SW480 (cell line): ENCODE results near the gene CBR4.
A peak's percentile ranks its signal among the peaks of the same experiment; 100 is the strongest.

Source experiments
- DNase-seq: peaks from one replicate; pipeline ENCODE4 v3.0.0-alpha.2; 2016; ENCODE audit warnings: low spot score

CBR4 gene

GRCh38 chr4:169033660-169034059 lies 23.6 kb upstream of the CBR4 start:
- DNase-seq: no peak

GRCh38 chr4:169032883-169033645 lies 23.0 kb upstream of the CBR4 start:
- no peak for DNase-seq

GRCh38 chr4:169032194-169032593 lies 22.1 kb upstream of the CBR4 start:
- DNase-seq: no peak

- no peak for DNase-seq
Measured at GRCh38 chr4:169031392-169031791, 21.3 kb upstream of the CBR4 start.

GRCh38 chr4:169030562-169030982 lies 20.5 kb upstream of the CBR4 start:
- DNase-seq: no peak

GRCh38 chr4:169029947-169030346 lies 19.9 kb upstream of the CBR4 start:
- no peak for DNase-seq

GRCh38 chr4:169027663-169028062 lies 17.6 kb upstream of the CBR4 start:
- no peak for DNase-seq

GRCh38 chr4:169025184-169025583 lies 15.1 kb upstream of the CBR4 start:
- DNase-seq: no peak

GRCh38 chr4:169024762-169025161 lies 14.7 kb upstream of the CBR4 start:
- peak; percentile 22 for DNase-seq

- no peak for DNase-seq
Measured at GRCh38 chr4:169018406-169018805, 8.4 kb upstream of the CBR4 start.

GRCh38 chr4:169017971-169018370 lies 7.9 kb upstream of the CBR4 start:
- no peak for DNase-seq

- no peak for DNase-seq
Measured at GRCh38 chr4:169015186-169015623, 5.2 kb upstream of the CBR4 start.

- DNase-seq: no peak
Measured at GRCh38 chr4:169014586-169014985, 4.5 kb upstream of the CBR4 start.

- no peak for DNase-seq
Measured at GRCh38 chr4:169013396-169013795, 3.3 kb upstream of the CBR4 start.

- DNase-seq: no peak
Measured at GRCh38 chr4:169012049-169012448, 2.0 kb upstream of the CBR4 start.

- peak; percentile 67 for DNase-seq
Measured at GRCh38 chr4:169009286-169010124, 550 bp downstream of the CBR4 start.

GRCh38 chr4:169005453-169006099 lies 4.5 kb downstream of the CBR4 start:
- DNase-seq: no peak

GRCh38 chr4:169000315-169000714 lies 9.7 kb downstream of the CBR4 start:
- DNase-seq: no peak

GRCh38 chr4:168999809-169000208 lies 10.2 kb downstream of the CBR4 start:
- no peak for DNase-seq

- DNase-seq: no peak
Measured at GRCh38 chr4:168998596-168998995, 11.5 kb downstream of the CBR4 start.

- DNase-seq: no peak
Measured at GRCh38 chr4:168995537-168996295, 14.3 kb downstream of the CBR4 start.

- DNase-seq: no peak
Measured at GRCh38 chr4:168994958-168995357, 15.1 kb downstream of the CBR4 start.
